ENCODE data around the gene MYO10.

Gene MYO10

DNA sequence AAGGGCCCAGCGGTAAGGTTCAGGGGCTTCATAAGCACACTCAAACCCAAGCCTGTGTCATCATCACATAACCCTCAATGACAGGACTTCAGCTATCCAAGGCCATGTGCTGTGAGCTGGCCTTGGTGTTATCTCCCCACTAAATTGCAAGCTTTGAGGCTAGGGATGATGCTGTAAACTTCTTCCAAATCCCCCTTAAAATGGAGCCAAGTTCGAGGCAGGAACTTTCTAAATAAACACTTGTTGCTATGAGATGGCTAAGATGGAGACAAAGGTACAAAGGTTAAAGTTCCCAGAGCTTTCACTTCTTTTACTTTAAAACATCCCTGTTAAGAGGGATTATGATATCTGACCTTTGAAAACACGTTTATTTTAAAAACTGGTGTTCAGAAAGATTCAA, 123.6 kb downstream of the MYO10 start:
- no peak for DNase-seq (ENCODE audit: low read depth in 2 of 2)

- no peak for DNase-seq (ENCODE audit: low read depth in 2 of 2)
Observed at GRCh38 chr5:16810208-16810854, 125.8 kb downstream of the MYO10 start.

DNA sequence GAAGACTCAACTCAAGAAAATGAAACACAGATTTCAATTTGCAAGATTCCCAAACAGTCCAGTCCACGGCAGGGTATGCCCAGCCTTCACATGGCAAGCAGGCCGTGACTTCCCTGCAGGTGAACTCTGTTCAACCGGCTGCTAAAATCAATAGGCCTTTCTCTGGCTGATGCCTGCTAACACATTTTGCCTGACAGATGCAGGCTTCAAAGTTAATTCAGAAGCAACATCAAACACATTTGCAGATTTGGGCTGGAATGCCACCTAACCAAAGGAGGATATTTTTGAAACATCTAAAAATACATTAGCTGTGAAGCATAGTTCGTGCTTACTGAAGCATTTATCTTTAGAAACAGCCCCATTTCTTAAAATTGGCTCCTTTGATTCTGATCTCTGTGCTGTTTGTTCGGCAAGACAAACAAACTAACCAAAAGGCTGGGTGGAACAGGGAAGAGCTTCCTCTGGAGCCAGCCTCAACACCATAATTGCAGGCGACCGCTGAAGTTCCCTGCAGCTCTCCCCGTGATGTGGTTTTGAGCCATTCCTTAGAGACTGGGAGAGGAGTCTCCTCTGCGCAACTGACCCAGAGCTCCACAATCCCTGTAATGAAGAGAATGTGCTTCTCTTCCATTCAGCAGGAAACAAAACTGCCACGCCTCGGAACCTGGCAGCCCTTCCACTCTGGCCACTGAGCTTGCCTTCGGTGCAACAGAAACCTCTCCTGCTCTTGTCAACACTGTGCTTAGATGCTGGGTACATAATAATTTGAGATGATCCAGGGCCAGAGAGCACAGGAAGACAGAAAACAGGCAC, 126.5 kb downstream of the MYO10 start:
- no peak for DNase-seq (ENCODE audit: low read depth in 2 of 2)

DNA sequence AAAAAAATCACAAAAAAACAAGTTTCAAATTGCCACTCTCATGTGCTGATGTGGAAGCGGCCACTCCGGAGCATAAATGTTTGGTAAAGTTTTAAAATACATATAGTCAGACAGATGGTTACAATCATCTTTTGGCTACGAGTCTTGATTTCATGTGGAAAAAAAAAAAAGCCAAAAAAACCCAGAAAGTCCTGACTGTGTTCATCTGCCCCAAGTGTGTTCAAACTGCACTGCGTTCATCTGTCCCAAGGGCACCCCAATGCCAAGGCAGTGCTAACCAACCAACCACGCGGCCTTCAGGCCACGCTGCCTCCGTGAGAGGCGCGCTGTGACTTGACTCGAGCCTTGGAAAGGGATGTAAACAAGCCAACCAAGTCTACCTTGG, 127.1 kb downstream of the MYO10 start:
- no peak for DNase-seq (ENCODE audit: low read depth in 2 of 2)

DNA sequence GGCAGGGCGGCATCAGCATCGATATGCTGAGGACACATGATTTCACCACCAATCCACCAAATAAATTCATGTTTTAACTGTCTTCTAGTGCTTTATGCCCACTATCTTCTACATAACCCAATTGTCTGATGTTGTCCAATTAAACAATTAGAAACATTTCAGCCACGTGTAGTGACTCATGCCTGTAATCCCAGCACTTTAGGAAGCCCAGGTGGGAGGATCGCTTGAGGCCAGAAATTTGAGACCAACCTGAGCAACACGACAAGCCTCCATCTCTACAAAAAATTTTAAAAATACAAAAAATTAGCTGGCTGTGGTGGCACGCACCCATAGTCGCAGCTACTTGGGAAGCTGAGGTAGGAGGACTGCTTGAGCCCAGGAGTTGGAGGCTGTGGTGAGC, 128.1 kb downstream of the MYO10 start:
- DNase-seq (ENCODE audit: low read depth in 2 of 2) = no peak

- DNase-seq (ENCODE audit: low read depth in 2 of 2) = no peak
Observed at GRCh38 chr5:16807547-16807864, 128.6 kb downstream of the MYO10 start.

DNA sequence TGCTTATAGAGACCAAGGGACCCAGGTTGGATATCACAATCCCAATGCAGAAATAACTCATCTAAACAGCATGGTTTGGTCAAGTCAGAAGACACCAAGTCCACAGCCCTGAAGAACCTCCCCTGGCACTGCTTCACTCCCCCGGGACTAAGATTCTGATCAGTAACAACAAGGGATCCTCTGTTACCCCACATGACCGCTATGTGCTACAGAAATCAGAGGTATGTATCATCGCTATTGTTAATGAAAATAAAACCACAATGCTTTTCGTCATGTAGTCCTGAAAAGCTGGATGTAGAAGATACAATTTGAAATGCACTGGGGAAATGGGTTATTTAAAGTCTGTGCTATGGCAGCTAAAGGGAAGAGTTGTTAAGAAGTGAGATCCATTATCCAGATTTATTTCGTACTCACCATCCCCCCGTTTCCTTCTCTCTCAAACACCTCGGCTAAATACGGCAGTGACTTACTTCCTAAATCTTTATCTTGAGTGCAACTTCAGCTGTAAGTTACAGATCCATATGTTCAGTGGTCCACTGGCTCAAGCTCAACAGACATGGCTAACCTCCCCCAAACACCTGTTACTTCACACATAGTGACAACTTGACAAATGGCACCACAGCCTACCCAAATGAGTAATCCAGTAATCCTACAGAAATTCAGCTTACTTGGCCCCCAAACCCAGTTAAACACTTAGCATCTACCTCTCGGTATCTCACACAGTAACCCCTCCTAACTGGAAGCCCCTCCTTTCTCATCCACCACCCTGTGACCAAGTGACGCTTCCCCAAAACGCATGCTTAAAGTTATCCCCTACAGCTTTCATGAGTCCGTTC, 129.2 kb downstream of the MYO10 start:
- DNase-seq (ENCODE audit: low read depth in 2 of 2) = no peak

DNA sequence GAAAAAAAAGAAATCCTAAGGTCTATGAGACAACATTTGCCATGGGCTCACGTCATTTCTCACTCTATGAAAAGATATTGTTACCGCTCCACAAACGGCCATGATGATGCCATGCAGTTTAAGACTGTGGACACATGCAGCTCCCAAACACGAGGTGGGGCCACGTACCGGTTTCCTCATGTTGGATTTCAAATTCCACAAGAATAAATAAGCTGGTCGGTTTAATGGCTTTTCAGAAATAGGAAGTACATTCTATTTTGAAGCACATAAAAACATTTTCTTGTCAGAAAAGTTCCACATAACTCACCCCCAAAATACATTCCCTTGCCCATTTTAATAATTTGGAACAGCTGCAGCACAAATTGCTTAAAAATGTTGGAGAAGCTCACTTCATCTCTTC, 130.6 kb downstream of the MYO10 start:
- DNase-seq (ENCODE audit: low read depth in 2 of 2) = no peak

DNA sequence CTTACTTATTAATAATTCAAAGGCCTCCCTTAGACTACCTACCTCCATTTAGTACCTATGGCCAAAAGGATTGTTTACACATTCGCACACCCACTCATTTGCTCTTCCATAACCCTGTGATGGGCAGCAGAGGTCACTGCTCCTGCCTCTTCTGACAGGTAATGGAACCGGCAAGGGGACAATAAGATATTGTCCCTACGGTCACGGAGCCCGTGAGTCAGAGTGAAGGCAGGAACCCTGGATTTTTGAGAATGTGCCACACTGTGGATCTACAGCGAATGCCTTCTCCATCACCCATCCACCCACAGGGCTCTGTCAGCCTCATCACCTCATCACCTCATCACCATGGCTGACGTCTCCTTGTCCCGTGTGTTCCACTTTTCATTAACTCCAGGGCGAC, 132.3 kb downstream of the MYO10 start:
- no peak for DNase-seq (ENCODE audit: low read depth in 2 of 2)

DNA sequence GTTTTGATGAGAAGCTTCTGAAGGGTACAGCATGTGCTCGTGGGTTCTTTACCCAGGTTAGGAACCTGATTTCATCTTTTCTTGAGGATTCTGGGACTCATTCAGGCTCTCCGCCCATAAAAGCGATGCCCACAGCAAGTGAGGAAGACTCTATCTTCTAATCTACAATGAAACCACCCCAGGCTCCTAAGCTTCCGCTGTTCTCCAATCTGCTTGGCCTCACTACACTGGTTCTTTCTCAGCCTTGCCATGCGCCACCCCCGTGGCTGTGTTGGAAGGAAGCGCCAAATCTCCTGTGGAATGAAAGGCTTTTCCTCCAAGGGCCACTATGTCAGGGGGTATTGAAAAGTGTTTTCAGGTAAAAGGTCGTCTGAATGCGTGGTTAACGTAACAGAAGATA, 135.6 kb downstream of the MYO10 start:
- no peak for DNase-seq (ENCODE audit: low read depth in 2 of 2)

DNA sequence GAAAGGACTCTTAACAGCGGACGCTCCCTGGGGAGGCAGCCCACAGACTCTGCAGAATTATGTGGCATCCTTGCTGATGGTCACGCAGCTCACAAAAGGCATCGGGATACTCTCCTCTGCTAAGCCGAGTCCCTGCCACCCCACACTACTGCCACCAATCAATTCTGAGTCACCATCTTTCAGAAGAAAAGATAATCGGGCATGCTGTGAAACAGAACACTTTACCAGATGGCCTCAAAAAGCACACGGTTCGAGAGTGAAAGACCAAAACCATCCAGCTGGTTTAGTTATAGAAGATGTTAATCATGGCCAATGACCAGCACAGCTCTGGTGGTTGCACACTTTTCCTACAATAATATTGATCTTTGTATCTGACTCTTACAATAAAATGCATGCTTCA, 136.3 kb downstream of the MYO10 start:
- no peak for DNase-seq (ENCODE audit: low read depth in 2 of 2)

DNA sequence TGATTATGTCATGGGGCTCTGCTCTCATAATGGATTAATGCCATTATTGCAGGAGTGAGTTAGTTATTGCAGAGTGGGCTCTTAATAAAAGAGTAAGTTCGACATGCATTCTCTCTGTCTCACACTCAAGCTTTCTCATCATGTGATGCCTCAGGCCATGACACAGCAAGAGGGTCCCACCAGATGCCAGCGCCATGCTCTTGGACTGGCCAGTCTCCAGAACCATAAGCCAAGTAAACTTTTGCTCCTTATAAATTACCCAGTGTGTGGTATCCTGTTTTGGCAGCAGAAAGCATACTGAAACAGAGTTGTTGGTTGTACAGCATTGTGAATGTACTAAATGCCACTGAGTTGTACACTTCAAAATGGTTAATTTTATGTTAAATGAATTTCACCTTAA, 138.1 kb downstream of the MYO10 start:
- no peak for DNase-seq (ENCODE audit: low read depth in 2 of 2)

GRCh38 chr5:16794269-16794913, 141.7 kb downstream of the MYO10 start:
- no peak for DNase-seq (ENCODE audit: low read depth in 2 of 2)

DNA sequence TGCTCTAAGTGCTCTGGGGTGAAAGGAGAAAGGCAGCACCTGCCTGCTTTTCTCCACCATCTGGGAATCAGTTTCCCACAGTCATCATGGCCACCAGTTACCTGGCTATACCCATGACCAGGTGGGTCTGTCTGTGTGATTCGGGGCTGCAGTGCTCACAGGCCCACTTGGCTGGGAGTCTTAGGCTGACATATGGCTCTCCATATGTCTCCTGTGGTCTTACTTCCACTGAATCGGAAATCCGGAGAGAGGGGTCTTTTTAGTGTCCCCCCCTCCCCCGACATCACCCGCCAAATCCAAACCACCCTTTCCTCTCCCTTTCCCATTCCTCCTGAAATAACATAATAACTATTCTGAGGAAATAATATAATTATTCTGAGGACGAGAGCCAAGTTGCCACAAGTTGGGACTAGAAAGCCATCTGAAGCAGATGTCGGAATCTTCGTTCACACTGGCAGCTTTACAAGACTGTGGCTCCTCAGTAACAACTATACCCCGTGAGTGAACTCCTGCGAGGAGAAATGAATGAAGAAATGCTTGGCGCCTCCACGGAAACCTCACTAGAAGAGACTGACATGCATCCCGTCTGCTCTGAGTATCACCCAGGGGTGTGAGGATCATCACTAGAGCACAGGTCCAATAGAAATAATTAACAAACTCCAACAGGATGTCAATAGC, 143.4 kb downstream of the MYO10 start:
- no peak for DNase-seq (ENCODE audit: low read depth in 2 of 2)

DNA sequence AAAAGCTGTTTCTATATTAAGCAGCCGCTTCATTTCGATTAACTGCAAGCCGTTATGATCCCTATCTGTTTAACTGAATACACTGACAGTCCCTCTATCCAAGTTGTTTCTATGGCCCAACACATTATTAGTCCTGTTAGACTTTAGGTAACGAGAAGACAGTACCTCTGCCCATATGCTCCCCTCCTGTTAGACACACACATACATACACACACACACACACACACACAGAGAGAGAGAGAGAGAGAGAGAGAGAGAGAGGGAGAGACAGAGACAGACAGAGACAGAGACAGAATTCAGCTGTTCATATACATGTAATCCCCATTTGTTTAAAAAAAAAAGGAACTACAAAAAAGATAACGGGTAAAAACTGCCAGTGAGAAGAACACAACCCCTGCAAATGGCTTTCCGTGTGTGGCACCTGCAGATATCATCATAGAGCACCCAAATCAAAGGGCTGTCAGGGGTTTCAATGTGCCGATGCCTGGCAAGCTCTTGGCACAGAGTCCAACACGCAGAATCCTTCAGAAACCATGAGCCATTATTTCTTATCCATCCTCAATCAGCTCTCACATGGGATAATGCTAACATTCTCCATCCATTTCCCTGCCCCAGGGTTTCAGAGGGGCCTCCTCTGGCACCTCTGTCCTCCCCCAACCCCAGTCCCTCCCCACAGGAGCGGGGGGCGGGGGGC, 144.0 kb downstream of the MYO10 start:
- DNase-seq (ENCODE audit: low read depth in 2 of 2) = no peak

GRCh38 chr5:16791036-16791705, 144.9 kb downstream of the MYO10 start:
- no peak for DNase-seq (ENCODE audit: low read depth in 2 of 2)

DNA sequence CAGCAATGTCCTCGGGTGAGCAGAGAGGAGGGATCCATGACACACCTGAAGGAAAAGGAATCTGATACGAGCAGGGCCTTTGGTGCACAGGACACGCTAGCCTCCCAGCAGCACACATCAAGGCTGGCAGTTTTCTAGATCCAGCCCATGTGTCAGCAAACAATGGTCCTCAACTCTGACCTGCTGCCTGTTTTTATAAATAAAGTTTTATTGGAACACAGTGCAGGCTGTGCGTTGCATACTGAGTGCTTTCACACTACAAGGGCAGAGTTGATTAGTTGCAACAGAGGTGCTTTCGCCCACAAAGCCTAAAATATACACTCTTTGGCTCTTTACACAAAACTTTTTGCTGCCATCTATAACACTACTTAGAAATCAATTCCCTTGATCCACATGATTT, 147.1 kb downstream of the MYO10 start:
- DNase-seq (ENCODE audit: low read depth in 2 of 2) = no peak

- no peak for DNase-seq (ENCODE audit: low read depth in 2 of 2)
Observed at GRCh38 chr5:16787278-16787677, 148.8 kb downstream of the MYO10 start.

DNA sequence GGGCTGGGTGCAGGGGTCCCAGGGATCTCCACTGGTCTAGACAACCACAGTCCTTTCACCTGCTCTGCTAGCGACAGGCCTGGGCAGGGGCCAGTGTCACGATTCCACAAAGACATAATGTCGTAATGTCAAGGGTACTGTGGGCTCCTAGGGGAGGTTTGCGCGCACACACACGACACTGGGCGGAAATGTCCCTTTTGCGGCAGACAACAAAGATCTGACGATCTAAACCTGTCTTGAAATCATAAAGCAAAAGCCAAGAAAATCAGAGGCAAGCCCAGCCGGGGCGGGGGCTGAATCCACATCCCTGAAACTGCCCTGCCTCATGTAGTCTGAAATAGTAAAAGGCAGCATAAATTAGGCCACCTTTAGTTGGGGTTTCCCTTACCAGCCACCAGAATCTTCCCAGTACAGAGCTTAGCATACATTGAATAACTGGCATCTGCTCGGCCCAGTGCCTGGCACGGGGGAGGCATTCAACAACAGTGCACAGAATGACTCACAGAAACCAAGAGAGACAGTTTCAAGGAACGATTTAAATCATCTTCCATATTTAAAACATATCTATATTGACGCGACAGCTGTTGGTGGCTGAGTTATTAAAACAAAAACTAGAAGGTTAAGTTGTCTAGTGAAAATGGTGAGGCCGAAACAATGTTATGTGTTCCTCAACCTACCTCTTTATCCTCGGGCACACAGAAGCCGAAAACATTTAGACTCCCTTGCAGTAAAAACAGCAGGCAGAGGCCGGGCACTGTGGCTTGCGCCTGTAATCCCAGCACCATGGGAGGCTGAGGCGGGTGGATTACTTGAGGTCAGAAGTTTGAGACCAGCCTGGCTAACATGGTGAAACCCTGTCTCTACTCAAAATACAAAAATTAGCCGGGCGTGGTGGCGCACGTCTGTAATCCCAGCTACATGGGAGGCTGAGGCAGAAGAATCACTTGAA, 151.0 kb downstream of the MYO10 start:
- DNase-seq (ENCODE audit: low read depth in 2 of 2) = no peak

All from stimulated activated CD8-positive, alpha-beta memory T cell treated with anti-CD3 and anti-CD28 coated beads, Interleukin-7, amount 100 ng/mL, for 4 hours (primary cell).